HG03565 (cell line): ENCODE measurements around the gene RNF10.
"Not testable (repeated sequence)": the region's sequence is repeated elsewhere in the genome, so short reads cannot be mapped to it uniquely, and the experiment has no call there.

Experiments used
- ATAC-seq: cut with Tn5 transposase; IDR thresholded peaks from one replicate; pipeline ENCODE4 v1.9.1; 2021; ENCODE audit warnings: mild to moderate bottlenecking, moderate library complexity; ENCODE audit not compliant: unreplicated experiment

RNF10 gene

DNA sequence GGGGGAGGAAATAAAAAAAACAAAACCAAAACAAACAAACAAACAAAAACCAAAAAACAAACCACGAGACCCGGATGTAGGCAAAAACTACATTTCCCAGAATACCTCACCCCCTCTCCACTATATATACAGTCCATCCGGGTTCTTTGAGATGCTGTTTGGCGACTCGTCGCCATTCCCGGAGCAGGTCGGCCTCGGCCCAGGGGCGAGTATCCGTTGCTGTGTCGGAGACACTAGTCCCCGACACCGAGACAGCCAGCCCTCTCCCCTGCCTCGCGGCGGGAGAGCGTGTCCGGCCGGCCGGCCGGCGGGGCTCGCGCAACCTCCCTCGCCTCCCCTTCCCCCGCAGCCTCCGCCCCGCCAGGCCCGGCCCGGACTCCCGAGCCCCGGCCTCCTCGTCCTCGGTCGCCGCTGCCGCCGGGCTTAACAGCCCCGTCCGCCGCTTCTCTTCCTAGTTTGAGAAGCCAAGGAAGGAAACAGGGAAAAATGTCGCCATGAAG is at the start of gene RNF10:
Gene RNF10 (plus strand): TSS at position 154 of the 500 bp plus-strand sequence. CDS start 456 bp downstream, outside the sequence.
- peak; percentile 55 for ATAC-seq

- no peak for ATAC-seq
Observed at GRCh38 chr12:120485961-120486881, 47.9 kb upstream of the RNF10 start.

GRCh38 chr12:120487552-120487951 is 46.6 kb upstream of the RNF10 start:
- not testable (repeated sequence) for ATAC-seq

DNA sequence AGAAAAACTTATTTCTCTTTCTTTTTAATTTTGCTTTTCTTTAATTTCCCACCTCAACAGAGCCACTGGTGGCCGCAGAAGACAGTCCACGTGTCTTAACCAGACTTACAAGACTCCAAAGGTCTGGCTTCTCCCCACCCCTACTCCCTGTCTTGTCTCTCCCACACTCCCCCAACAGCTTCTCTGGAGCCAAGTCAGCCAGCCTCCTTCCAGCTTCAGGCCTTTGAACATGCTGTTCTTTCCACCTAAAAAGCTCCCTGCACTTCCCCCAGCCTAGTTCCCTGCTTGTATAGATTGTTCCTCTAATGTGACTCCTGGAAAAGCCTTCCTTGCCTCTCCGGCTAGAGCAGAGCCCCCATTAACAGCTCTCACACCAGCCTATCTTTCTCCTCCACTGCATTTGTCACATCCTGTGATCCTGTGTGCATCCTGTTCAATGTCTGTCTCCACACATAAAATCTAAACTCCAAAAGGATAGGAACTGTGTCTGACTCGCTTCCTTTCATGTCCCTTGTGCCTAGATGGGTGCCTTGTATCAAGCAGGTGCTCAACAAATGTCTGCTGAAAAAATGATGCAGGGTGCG is 46.0 kb upstream of the RNF10 start:
- ATAC-seq: no peak

- ATAC-seq: no peak
Observed at GRCh38 chr12:120489018-120489417, 45.1 kb upstream of the RNF10 start.

DNA sequence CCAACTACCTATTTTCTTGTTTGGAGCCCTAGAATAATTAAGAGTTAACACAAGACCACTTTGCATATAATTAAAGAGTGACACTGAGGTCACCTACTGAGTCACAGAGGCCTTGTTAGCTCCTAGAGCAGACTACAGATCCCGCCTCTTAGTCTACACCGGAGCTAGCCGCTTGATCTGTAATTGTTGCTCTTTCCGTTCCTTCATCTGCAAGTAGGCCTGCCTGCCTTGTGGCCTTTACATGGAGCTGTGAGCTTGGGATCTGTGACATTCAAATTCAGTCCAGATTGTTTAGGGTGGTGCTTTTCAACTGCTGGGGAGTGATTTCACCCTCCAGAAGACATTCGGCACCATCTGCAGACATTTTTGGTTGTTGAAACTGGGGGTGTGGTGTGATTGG is 43.8 kb upstream of the RNF10 start:
- no peak for ATAC-seq

- no peak for ATAC-seq
Observed at GRCh38 chr12:120490833-120491512, 43.2 kb upstream of the RNF10 start.

- ATAC-seq: no peak
Observed at GRCh38 chr12:120495186-120495730, 38.9 kb upstream of the RNF10 start.

GRCh38 chr12:120495731-120496412 is 38.3 kb upstream of the RNF10 start, which contains the start of gene DYNLL1:
Gene DYNLL1 (plus strand): TSS chr12:120496113. CDS start chr12:120496422, 309 bp downstream.
- ATAC-seq: peak; percentile 89

DNA sequence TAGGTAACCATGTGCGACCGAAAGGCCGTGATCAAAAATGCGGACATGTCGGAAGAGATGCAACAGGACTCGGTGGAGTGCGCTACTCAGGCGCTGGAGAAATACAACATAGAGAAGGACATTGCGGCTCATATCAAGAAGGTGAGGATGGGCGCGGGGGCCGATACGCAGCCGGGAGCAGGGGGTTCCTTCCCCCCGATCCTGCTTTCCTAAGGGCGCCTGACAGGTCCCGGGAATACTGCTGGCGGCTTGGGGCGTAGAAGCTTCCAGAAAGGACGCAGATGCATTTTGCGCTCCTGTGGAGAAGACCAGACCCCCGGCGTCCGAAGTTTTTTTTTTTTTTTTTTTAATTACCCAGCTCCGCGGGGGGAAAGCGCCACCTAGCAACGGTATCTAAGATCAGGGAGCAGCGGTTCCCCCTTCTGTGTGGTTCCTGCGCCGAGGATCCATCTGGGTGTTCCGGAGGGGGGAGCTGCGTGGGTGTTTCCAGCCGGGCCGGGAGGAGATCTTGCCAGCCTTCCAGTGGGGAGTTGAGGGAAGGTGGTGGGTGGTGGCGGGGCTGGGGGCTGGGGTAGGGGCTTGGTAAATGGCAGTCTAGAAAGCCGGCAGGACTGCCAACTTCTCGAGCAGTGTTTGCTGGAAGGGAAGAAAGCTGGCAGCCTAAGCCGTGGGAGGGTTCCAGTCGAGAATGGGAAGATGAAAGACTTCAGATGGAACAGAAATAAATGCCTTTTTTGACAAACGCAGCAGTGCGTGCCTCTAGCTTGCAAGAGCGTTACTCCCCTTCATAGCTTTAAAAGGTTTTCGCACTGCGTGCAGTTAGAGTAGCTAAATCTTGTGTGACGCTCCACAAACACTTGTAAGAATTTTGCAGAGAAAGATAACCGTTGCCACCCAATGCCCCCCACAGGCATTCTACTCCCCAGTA is 37.5 kb upstream of the RNF10 start:
- no peak for ATAC-seq

DNA sequence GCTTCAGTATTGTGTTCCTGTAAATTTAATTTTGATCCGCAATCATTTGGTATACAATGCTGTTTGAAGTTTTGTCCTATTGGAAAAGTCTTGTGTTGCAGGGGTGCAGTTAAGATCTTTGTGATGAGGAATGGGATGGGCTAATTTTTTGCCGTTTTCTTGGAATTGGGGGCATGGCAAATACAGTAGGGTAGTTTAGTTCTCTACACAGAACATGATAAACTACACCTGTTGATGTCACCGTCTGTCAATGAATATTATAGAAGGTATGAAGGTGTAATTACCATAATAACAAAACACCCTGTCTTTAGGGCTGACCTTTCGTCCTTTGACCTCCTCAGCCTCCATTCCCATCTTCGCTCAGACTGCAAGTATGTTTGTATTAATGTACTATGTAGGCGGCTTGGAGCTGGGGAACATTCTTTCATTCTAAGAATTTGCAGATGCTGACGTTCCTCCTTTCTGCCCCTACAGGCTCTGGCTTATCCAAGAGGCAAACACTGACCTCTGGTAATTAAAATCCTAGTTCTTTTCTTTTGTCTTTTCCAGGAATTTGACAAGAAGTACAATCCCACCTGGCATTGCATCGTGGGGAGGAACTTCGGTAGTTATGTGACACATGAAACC is 36.5 kb upstream of the RNF10 start:
- no peak for ATAC-seq

- no peak for ATAC-seq
Observed at GRCh38 chr12:120498870-120499515, 35.2 kb upstream of the RNF10 start.

GRCh38 chr12:120500581-120500980 is 33.6 kb upstream of the RNF10 start:
- ATAC-seq: no peak

- ATAC-seq: no peak
Observed at GRCh38 chr12:120504587-120504986, 29.6 kb upstream of the RNF10 start.

DNA sequence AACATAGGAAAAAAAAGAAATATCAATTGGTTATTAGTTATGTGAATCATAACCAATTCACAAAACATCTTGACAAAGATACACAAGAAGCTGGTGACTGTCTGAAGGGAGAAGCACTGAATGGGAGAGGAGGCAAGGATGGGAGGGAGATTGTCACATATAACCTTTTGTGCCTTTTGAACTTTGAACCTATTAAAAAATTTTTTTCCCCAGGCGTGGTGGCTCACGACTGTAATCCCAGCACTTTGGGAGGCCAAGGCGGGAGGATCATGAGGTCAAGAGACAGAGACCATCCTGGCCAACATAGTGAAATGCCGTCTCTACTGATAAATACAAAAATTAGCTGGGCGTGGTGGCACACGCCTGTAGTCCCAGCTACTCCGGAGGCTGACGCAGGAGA is 25.6 kb upstream of the RNF10 start:
- no peak for ATAC-seq

DNA sequence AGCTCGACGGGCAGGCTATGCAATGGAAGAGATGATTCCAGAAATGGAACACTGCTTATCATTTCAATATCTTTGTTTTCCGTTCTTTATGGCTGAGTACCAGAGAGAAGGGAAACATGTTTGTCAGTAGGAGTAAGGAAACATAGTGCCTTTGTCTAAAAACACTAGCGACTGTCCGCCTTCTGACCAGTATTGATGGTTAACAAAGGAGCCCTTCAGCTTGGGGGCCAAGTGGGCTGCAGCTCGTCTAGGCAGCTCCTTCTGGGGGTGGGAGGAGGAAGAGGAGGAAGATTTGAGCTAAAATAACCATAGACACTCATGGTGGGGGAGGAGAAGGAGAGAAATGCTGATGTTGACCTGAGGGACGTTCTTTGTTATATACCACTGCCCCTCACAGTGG is 20.2 kb upstream of the RNF10 start:
- ATAC-seq: no peak

DNA sequence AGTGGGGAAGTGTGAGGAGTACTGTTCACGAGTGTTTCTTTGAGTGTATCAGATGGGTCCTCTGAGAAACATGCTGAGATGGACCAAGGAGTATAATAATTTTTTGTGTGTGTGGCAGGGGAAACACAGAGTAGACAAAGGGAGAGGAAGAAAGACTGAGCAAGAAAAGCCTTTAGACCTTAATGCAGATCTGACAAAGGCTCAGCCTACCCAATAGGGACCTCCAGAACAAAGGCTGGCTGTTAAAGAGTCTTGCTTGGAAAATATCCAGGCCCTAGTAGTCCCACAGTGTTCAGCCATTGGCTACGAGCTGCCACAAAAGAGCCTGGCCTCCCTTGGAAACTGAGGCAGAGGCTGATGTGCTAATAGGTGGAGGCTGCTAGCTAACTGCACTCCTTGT is 18.7 kb upstream of the RNF10 start:
- no peak for ATAC-seq

DNA sequence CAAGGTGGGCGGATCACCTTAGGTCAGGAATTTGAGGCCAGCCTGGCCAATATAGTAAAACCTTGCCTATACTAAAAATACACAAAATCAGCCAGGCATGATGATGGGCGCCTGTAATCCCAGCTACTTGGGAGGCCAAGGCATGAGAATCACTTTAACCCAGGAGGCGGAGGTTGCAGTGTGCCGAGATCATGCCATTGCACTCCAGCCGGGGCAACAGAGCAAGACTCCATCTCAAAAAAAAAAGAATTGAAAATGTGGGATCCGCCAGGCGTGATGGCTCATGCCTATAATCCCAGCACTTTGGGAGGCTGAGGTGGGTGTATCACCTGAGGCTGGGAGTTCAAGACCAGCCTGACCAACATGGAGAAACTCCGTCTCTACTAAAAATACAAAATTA is 14.8 kb upstream of the RNF10 start:
- not testable (repeated sequence) for ATAC-seq
